DMS79 treated with DMSO at 0.1 percent for 48 hours (cell line): ENCODE measurements around the gene MAST4.
"Not testable (repeated sequence)": the region's sequence is repeated elsewhere in the genome, so short reads cannot be mapped to it uniquely, and the experiment has no call there.

Experiments used
- DNase-seq: peaks from one replicate; lab custom pipeline; 2025; lab: John Stamatoyannopoulos, UW

Gene MAST4

GRCh38 chr5:67160985-67161384 is 564.8 kb downstream of the MAST4 start:
- DNase-seq: no peak

- no peak for DNase-seq
Observed at GRCh38 chr5:67161767-67162166, 565.6 kb downstream of the MAST4 start.

- DNase-seq: no peak
Observed at GRCh38 chr5:67163231-67163756, 567.1 kb downstream of the MAST4 start.

GRCh38 chr5:67163863-67164595 is 567.8 kb downstream of the MAST4 start:
- DNase-seq: no peak

GRCh38 chr5:67164856-67165525 is 568.8 kb downstream of the MAST4 start:
- no peak for DNase-seq

- DNase-seq: no peak
Observed at GRCh38 chr5:67165526-67166459, 569.6 kb downstream of the MAST4 start.

GRCh38 chr5:67166460-67167285 is 570.5 kb downstream of the MAST4 start:
- no peak for DNase-seq

GRCh38 chr5:67168069-67168468 is 571.9 kb downstream of the MAST4 start:
- DNase-seq: no peak

GRCh38 chr5:67170767-67171166 is 574.6 kb downstream of the MAST4 start:
- no peak for DNase-seq

GRCh38 chr5:67173351-67173750 is 577.2 kb downstream of the MAST4 start:
- not testable (repeated sequence) for DNase-seq

GRCh38 chr5:67173959-67174358 is 577.8 kb downstream of the MAST4 start:
- no peak for DNase-seq

GRCh38 chr5:67176936-67177335 is 580.7 kb downstream of the MAST4 start:
- no peak for DNase-seq

GRCh38 chr5:67178085-67178484 is 581.9 kb downstream of the MAST4 start:
- no peak for DNase-seq

GRCh38 chr5:67178966-67179365 is 582.8 kb downstream of the MAST4 start:
- no peak for DNase-seq

- DNase-seq: no peak
Observed at GRCh38 chr5:67179697-67180361, 583.6 kb downstream of the MAST4 start.

- no peak for DNase-seq
Observed at GRCh38 chr5:67181648-67182221, 585.5 kb downstream of the MAST4 start.

- DNase-seq: no peak
Observed at GRCh38 chr5:67182301-67182790, 586.2 kb downstream of the MAST4 start.

- DNase-seq: no peak
Observed at GRCh38 chr5:67183859-67184258, 587.7 kb downstream of the MAST4 start.

- no peak for DNase-seq
Observed at GRCh38 chr5:67187006-67187715, 591.0 kb downstream of the MAST4 start.
